Activated gamma-delta T cell (primary cell): ENCODE results near the gene PPFIA2.

Source experiments
- DNase-seq: peaks from one replicate; lab custom pipeline; 2025; lab: John Stamatoyannopoulos, UW

The PPFIA2 gene

GRCh38 chr12:81347404-81347803 lies 411.7 kb downstream of the PPFIA2 start:
- DNase-seq, result no peak

GRCh38 chr12:81340910-81341309 lies 418.2 kb downstream of the PPFIA2 start:
- DNase-seq, result no peak

GRCh38 chr12:81339071-81339470 lies 420.1 kb downstream of the PPFIA2 start:
- DNase-seq, result no peak

- no peak for DNase-seq
These were observed 421.3 kb downstream of the PPFIA2 start for GRCh38 chr12:81337886-81338285.

GRCh38 chr12:81333812-81334211 lies 425.3 kb downstream of the PPFIA2 start:
- DNase-seq, result no peak

GRCh38 chr12:81332054-81332453 lies 427.1 kb downstream of the PPFIA2 start:
- DNase-seq, result no peak

GRCh38 chr12:81330480-81330879 lies 428.7 kb downstream of the PPFIA2 start:
- DNase-seq, result no peak

GRCh38 chr12:81329085-81329484 lies 430.1 kb downstream of the PPFIA2 start:
- no peak for DNase-seq

- DNase-seq, result no peak
These were observed 431.7 kb downstream of the PPFIA2 start for GRCh38 chr12:81327425-81327824.

GRCh38 chr12:81325086-81325485 lies 434.1 kb downstream of the PPFIA2 start:
- no peak for DNase-seq

GRCh38 chr12:81314903-81315531 lies 444.1 kb downstream of the PPFIA2 start:
- no peak for DNase-seq

GRCh38 chr12:81303935-81304334 lies 455.2 kb downstream of the PPFIA2 start:
- no peak for DNase-seq

- DNase-seq, result no peak
These were observed 458.7 kb downstream of the PPFIA2 start for GRCh38 chr12:81300454-81300853.

GRCh38 chr12:81297601-81298000 lies 461.5 kb downstream of the PPFIA2 start:
- DNase-seq, result no peak

- no peak for DNase-seq
These were observed 462.4 kb downstream of the PPFIA2 start for GRCh38 chr12:81296556-81297305.

- no peak for DNase-seq
These were observed 463.9 kb downstream of the PPFIA2 start for GRCh38 chr12:81295251-81295650.

- DNase-seq, result no peak
These were observed 464.6 kb downstream of the PPFIA2 start for GRCh38 chr12:81294325-81295190.

- no peak for DNase-seq
These were observed 470.5 kb downstream of the PPFIA2 start for GRCh38 chr12:81288651-81289050.

- DNase-seq, result no peak
These were observed 475.0 kb downstream of the PPFIA2 start for GRCh38 chr12:81284137-81284536.

GRCh38 chr12:81274637-81275529 lies 484.3 kb downstream of the PPFIA2 start:
- DNase-seq, result no peak

- DNase-seq, result no peak
These were observed 488.8 kb downstream of the PPFIA2 start for GRCh38 chr12:81270385-81270784.

GRCh38 chr12:81263072-81263471 lies 496.1 kb downstream of the PPFIA2 start:
- no peak for DNase-seq
